Upper lobe of right lung (tissue), 1 donor: ENCODE results near the gene ZC3H7B. TPM values are rescaled to one million over a fixed set of nuclear protein-coding genes. Genes with fewer than 3 reads are reported as not detected.

Experiments used
- ATAC-seq: fragments of 200-7000 bp; cut with Tn5 transposase; one replicate; pipeline ENCODE4 v1.9.1; 2020; ENCODE audit warnings: mild to moderate bottlenecking, moderate library complexity
- DNase-seq: peaks from one replicate; pipeline ENCODE4 v3.0.0-alpha.2; 2020
- H3K27ac ChIP-seq: fragments of 200-600 bp; one replicate; pipeline ENCODE4 v1.8.0; 2022
- H3K27me3 ChIP-seq: fragments of 200-600 bp; one replicate; pipeline ENCODE4 v1.8.0; 2022; ENCODE audit warnings: mild to moderate bottlenecking
- H3K36me3 ChIP-seq: fragments of 200-600 bp; one replicate; pipeline ENCODE4 v1.8.0; 2022
- H3K4me1 ChIP-seq: fragments of 200-600 bp; one replicate; pipeline ENCODE4 v1.8.0; 2022
- H3K4me3 ChIP-seq: fragments of 200-600 bp; one replicate; pipeline ENCODE4 v1.8.0; 2022; ENCODE audit warnings: mild to moderate bottlenecking
- H3K9me3 ChIP-seq: fragments of 200-600 bp; one replicate; pipeline ENCODE4 v1.8.0; 2022
- intact Hi-C: fragments of 100-400 bp; cut with DNase I; formaldehyde crosslinking; loops from one replicate; pipeline ENCODE4 v1.11.0; 2022
- total RNA-seq: library from RNA; stranded (reverse); fragmentation: NEBNext Ultra II Directional; extraction: Animal tissue kit (Norgen Biotek cat#: 25700); gene quantifications from one replicate; pipeline ENCODE4 v1.2.1, GENCODE V29; 2021
- TF ChIP-seq, protein P1 (sequence below): fragments of 200-600 bp; IDR thresholded peaks from one replicate; pipeline ENCODE4 v1.8.0; 2022; ENCODE audit warnings: antibody characterized with exemption
- donor health status: DM: no; HTN: yes; CAD: no; lungs with severe emphysema.

ZC3H7B gene
- total RNA-seq, 1 donor from 2014 or later: 70.3 TPM

DNA sequence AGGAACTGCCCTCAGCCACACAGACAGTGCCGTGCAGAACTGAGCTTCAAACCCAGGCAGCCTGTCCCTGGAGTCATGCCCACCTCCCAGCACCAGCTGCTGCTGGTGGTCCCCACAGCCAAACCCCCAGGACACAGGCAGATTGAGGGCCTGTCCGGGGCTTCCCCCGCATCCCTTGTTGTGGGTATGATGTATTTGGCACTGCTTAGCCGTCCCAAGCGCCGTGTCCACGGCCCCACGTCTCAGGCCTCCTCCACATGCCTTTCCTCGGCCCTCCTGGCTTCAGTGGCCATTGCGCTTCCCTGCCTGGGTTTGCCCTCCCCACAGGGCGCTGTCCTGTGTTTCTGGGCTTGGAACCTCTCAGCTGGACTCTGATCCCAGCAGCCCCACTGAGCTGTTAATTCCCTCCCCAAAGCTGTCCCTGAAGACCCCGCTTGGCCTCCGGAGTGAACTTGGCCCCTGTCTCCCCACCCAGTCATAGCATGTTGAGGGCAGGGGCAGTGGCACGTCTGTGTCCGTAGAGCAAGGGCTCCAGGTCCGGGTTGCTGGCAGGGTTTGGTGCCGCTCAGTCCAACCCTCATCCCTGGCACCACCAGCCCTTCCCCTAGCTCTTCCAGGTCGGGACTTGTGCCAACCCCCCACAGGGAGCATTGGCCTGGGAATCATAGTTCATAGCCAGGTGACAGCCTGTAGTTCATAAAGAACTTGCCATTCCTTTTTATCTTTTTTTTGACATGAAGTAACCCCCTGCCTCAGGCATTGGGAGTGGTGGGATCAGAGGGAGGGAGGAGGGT is 45.9 kb downstream of the ZC3H7B start:
- Histone ChIP-seq H3K4me3 (no peak overlapping the region), H3K27ac (no peak overlapping the region), H3K27me3 (no peaks in the 10 kb centered on the region), H3K36me3 (peaks cover 92% of the 10 kb centered on the region), H3K9me3 (no peaks in the 10 kb centered on the region), H3K4me1 (no peaks in the 10 kb centered on the region)
- intact Hi-C loops: no loop called here
- DNase-seq (no peak), ATAC-seq (no peak)
- TF ChIP-seq, protein P1, sequence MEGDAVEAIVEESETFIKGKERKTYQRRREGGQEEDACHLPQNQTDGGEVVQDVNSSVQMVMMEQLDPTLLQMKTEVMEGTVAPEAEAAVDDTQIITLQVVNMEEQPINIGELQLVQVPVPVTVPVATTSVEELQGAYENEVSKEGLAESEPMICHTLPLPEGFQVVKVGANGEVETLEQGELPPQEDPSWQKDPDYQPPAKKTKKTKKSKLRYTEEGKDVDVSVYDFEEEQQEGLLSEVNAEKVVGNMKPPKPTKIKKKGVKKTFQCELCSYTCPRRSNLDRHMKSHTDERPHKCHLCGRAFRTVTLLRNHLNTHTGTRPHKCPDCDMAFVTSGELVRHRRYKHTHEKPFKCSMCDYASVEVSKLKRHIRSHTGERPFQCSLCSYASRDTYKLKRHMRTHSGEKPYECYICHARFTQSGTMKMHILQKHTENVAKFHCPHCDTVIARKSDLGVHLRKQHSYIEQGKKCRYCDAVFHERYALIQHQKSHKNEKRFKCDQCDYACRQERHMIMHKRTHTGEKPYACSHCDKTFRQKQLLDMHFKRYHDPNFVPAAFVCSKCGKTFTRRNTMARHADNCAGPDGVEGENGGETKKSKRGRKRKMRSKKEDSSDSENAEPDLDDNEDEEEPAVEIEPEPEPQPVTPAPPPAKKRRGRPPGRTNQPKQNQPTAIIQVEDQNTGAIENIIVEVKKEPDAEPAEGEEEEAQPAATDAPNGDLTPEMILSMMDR: no peak

DNA sequence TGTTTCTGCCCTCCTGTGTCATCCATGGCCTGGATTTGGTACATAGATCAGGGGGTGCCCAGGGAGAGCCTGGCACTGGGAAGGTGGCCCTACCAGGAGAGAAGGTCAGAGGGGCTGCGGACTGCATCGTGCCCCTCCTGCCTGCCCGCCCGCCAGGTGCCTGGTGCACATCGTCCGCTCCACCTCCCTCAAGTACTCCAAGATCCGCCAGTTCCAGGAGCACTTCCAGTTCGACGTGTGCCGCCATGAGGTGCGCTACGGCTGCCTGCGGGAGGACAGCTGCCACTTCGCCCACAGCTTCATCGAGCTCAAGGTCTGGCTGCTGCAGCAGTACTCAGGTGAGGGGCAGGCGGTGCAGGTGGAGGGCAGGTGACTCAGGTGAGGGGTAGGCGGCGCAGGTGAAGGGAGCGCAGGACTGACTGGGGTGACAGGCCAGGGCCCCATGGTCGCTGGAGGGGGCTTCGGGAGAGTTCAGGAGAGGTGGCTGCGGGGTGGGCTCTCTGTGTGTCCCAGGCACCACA is 47.7 kb downstream of the ZC3H7B start:
- H3K27ac ChIP-seq: no peak overlapping the region
- DNase-seq: no peak
- TF ChIP-seq, protein P1: no peak
- H3K27me3 ChIP-seq: no peaks in the 10 kb centered on the region
- H3K36me3 ChIP-seq: peaks cover 93% of the 10 kb centered on the region
- no peak for ATAC-seq
- intact Hi-C loops: no loop called here
- H3K4me3 ChIP-seq: no peak overlapping the region
- H3K9me3 ChIP-seq: no peaks in the 10 kb centered on the region
- H3K4me1 ChIP-seq: no peaks in the 10 kb centered on the region

DNA sequence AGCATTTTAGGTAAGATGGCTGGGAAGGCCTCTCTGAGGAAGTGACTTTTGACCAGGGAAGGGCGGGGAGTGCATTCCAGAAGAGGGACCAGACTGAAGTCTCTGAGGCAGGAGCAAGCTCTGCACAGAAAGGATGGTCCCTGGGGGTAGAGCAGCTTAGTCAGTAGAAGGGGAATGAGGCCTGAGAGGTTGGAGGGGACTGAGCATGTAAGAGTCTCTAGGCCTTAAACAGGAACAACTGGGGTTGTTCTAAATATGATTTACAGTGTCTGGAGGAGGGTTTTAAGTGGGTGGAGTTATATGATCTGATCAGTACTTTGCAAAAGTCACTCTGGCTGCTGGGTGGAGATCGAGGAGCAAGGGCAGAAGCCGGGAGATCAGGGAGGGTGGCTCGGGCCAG is 48.8 kb downstream of the ZC3H7B start:
- Histone ChIP-seq H3K27me3 (no peaks in the 10 kb centered on the region), H3K4me3 (no peak overlapping the region), H3K4me1 (no peaks in the 10 kb centered on the region), H3K36me3 (peaks cover 93% of the 10 kb centered on the region), H3K9me3 (no peaks in the 10 kb centered on the region), H3K27ac (no peak overlapping the region)
- intact Hi-C loops: no loop called here
- ATAC-seq (no peak), DNase-seq (no peak)
- TF ChIP-seq, protein P1: no peak

DNA sequence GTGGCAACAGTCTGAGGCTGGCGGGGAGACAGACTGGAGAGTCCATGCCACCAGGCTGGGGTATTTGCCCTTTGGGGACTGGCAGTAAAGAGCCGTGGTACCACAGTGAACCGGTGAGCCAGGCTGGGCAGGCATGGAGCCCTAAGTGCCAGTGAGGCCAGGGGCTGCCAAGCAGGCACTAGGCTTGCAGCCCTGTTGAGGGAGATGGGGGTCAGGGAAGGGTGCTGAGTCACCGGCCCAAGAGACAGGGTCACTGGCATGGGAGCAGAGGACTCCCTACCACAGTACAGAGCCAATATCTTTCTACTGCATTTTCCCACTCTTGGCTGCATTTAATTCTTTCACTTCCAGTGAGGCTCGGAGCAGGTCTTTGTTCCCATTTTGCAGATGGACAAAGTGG is 49.7 kb downstream of the ZC3H7B start:
- DNase-seq: no peak
- peaks cover 93% of the 10 kb centered on the region for H3K36me3 ChIP-seq
- H3K4me1 ChIP-seq: no peaks in the 10 kb centered on the region
- TF ChIP-seq, protein P1: no peak
- no peak overlapping the region for H3K4me3 ChIP-seq
- H3K27me3 ChIP-seq: no peaks in the 10 kb centered on the region
- no peak overlapping the region for H3K27ac ChIP-seq
- intact Hi-C loops: no loop called here
- no peaks in the 10 kb centered on the region for H3K9me3 ChIP-seq
- ATAC-seq: no peak

DNA sequence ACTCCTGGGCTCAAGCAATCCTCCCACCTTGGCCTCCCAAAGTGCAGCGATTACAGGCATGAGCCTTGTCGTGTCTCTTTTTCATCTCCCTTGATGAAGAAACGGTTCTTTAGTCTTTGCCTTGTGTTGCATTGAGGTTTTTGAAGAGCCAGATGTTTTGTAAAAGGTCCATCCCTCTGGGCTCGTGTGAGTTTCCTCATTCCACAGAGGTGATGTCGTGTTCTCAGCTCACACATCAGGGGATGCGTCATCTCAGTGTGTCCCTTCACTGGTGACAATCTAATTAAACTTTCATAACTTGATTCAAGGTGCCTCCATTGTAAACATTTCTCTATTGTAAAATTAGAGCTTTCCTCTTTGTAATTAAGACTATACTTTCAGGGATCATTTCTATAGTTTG is 50.7 kb downstream of the ZC3H7B start:
- ATAC-seq (no peak), DNase-seq (no peak)
- H3K27me3 ChIP-seq: no peaks in the 10 kb centered on the region
- no peaks in the 10 kb centered on the region for H3K4me1 ChIP-seq
- H3K9me3 ChIP-seq: no peaks in the 10 kb centered on the region
- TF ChIP-seq, protein P1: no peak
- H3K36me3 ChIP-seq: peaks cover 93% of the 10 kb centered on the region
- no peak overlapping the region for H3K4me3 ChIP-seq
- no peak overlapping the region for H3K27ac ChIP-seq
- intact Hi-C loops: no loop called here
